Thyroid gland (tissue), 4 donors: ENCODE data around the gene GPR42.
"Not testable (repeated sequence)": the region's sequence is repeated elsewhere in the genome, so short reads cannot be mapped to it uniquely, and the experiment has no call there.

Experiments
- POLR2A ChIP-seq, 2 donors: fragments of 450-650 bp; IDR thresholded peaks; one replicate each; pipeline ENCODE4 v1.6.1; 2017; ENCODE audit warnings: antibody characterized with exemption in 2 of 2, mild to moderate bottlenecking in 2 of 2, moderate library complexity in 1 of 2
- TF ChIP-seq, protein P1 (sequence below), 6 experiments: fragments of 200-600 bp in 3 of 6; fragments of 450-650 bp in 3 of 6; sonication (generic) in 3 of 6; IDR thresholded peaks; one replicate each; pipeline ENCODE4 v1.5.1; 2016 to 2019; ENCODE audit warnings: antibody characterized with exemption in 6 of 6, mild to moderate bottlenecking in 2 of 6, inconsistent platforms in 1 of 6, moderate library complexity in 1 of 6

DNA sequence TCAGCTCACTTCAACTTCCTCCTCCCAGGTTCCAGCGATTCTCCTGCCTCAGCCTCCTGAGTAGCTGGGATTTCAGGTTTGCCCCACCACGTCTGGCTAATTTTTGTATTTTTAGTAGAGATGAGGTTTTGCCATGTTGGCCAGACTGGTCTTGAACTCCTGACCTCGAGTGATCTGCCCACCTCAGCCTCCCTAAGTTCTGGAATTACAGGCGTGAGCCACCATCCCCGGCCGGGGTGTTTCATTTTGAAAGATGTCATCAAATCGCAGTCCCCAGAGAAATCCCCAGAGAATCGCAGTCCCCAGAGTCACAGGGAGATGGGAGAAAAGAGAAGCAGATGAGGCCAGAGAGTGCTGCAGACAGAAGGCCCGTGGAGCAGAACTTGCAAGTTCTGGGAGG, 30.5 kb downstream of the GPR42 start:
- TF ChIP-seq, protein P1, sequence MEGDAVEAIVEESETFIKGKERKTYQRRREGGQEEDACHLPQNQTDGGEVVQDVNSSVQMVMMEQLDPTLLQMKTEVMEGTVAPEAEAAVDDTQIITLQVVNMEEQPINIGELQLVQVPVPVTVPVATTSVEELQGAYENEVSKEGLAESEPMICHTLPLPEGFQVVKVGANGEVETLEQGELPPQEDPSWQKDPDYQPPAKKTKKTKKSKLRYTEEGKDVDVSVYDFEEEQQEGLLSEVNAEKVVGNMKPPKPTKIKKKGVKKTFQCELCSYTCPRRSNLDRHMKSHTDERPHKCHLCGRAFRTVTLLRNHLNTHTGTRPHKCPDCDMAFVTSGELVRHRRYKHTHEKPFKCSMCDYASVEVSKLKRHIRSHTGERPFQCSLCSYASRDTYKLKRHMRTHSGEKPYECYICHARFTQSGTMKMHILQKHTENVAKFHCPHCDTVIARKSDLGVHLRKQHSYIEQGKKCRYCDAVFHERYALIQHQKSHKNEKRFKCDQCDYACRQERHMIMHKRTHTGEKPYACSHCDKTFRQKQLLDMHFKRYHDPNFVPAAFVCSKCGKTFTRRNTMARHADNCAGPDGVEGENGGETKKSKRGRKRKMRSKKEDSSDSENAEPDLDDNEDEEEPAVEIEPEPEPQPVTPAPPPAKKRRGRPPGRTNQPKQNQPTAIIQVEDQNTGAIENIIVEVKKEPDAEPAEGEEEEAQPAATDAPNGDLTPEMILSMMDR (IDR thresholded peaks at IDR 0.05): not testable (repeated sequence)
- TF ChIP-seq POLR2A (IDR thresholded peaks at IDR 0.05): not testable (repeated sequence)
